Small intestine (tissue), 16 donors: ENCODE measurements around the gene MAN2A2. TPM values are rescaled to one million over a fixed set of nuclear protein-coding genes. Genes with fewer than 3 reads are reported as not detected.

Experiments used
- DNase-seq, 2 donors: peaks; one replicate each; pipeline versions ENCODE4 v3.0.0 to v3.0.0-alpha.2; 2013
- FAIRE-seq: peaks from 2 replicates; lab custom pipeline; 2012; peaks lifted over from hg19 to GRCh38; lab: Jason Lieb, UNC
- H3K27ac ChIP-seq, 3 donors: one replicate each; pipeline ENCODE4 v1.5.1; 2013; ENCODE audit warnings: low read length in 2 of 3, mild to moderate bottlenecking in 2 of 3, control low read depth in 1 of 3, inconsistent platforms in 1 of 3, low read depth in 1 of 3, moderate library complexity in 1 of 3
- H3K27me3 ChIP-seq, 3 donors: one replicate each; pipeline ENCODE4 v1.6.1; 2013; ENCODE audit warnings: low read length in 3 of 3, inconsistent platforms in 1 of 3; ENCODE audit not compliant: control insufficient read depth in 3 of 3, insufficient read depth in 3 of 3
- H3K36me3 ChIP-seq, 3 donors: one replicate each; pipeline ENCODE4 v1.6.1; 2013; ENCODE audit warnings: low read length in 3 of 3, inconsistent platforms in 1 of 3, low read depth in 1 of 3, mild to moderate bottlenecking in 1 of 3, moderate library complexity in 1 of 3; ENCODE audit not compliant: control insufficient read depth in 3 of 3, insufficient read depth in 2 of 3
- H3K4me1 ChIP-seq, 3 donors: one replicate each; pipeline ENCODE4 v1.6.1; 2013; ENCODE audit warnings: low read length in 2 of 3, inconsistent platforms in 1 of 3, low read depth in 1 of 3, mild to moderate bottlenecking in 1 of 3, moderate library complexity in 1 of 3; ENCODE audit not compliant: control insufficient read depth in 3 of 3, insufficient read depth in 2 of 3
- H3K4me3 ChIP-seq, 3 donors: one replicate each; pipeline ENCODE4 v1.5.1; 2013; ENCODE audit warnings: low read length in 3 of 3, control low read depth in 1 of 3, inconsistent platforms in 1 of 3, low read depth in 1 of 3, mild to moderate bottlenecking in 1 of 3, moderate library complexity in 1 of 3
- H3K9me3 ChIP-seq, 2 donors: one replicate each; pipeline ENCODE4 v1.6.1; 2013; ENCODE audit warnings: low read depth in 1 of 2, low read length in 1 of 2; ENCODE audit not compliant: control insufficient read depth in 2 of 2, insufficient read depth in 1 of 2
- WGBS, 3 donors: extraction: QIAGEN DNeasy Blood & Tissue Kit; methylation state at CpG; one replicate each; pipeline ENCODE4 v1.1.7; 2013; 5-methylcytosine and 5-hydroxymethylcytosine counted together
- long read RNA-seq, 10 donors: transcript quantifications; one replicate each; lab custom pipeline, GENCODE V29; 2026
- polyA plus RNA-seq, 4 donors: library from polyadenylated mRNA; stranded (reverse) in 3 of 4; unstranded in 1 of 4; fragments of 200-250 nt in 3 of 4; fragments of 120-200 nt in 1 of 4; gene quantifications; one replicate each; pipeline versions ENCODE4 v1.2.1 to v1.2.3, GENCODE V29; 2013
- donor health status: healthy with polysubstance abuse.
- donor health status: control.
- donor health status: control.
- donor health status: Bipolar disorder and iron deficiency.
- donor health status: healthy.

MAN2A2 gene
- 10 to 100 TPM; 15.1 to 35.1 (median 22.7) TPM for polyA plus RNA-seq
- long read RNA-seq, donor 1 = 0 reads
- long read RNA-seq, donor 2, full-length matches to known transcripts = 1 of 1 reads
- long read RNA-seq, donor 2, partial matches to known transcripts = 0 of 1 reads
- long read RNA-seq, donor 2, other reads (novel, unspliced or antisense) = 0 of 1 reads
- long read RNA-seq, donor 3, partial matches to known transcripts = 0 of 2 reads
- long read RNA-seq, donor 3, other reads (novel, unspliced or antisense) = 0 of 2 reads
- long read RNA-seq, donor 4 = 0 reads
- long read RNA-seq, donor 5, partial matches to known transcripts = 0 of 2 reads
- long read RNA-seq, donor 5, other reads (novel, unspliced or antisense) = 0 of 2 reads
- long read RNA-seq, donor 6 = 0 reads
- long read RNA-seq, donor 7, partial matches to known transcripts = 0 of 2 reads
- long read RNA-seq, donor 7, other reads (novel, unspliced or antisense) = 0 of 2 reads
- long read RNA-seq, donor 8 = 0 reads
- long read RNA-seq, donor 9, partial matches to known transcripts = 0 of 2 reads
- long read RNA-seq, donor 9, other reads (novel, unspliced or antisense) = 0 of 2 reads
- long read RNA-seq, donor 10, partial matches to known transcripts = 13 of 13 reads
- long read RNA-seq, donor 10, other reads (novel, unspliced or antisense) = 0 of 13 reads

DNA sequence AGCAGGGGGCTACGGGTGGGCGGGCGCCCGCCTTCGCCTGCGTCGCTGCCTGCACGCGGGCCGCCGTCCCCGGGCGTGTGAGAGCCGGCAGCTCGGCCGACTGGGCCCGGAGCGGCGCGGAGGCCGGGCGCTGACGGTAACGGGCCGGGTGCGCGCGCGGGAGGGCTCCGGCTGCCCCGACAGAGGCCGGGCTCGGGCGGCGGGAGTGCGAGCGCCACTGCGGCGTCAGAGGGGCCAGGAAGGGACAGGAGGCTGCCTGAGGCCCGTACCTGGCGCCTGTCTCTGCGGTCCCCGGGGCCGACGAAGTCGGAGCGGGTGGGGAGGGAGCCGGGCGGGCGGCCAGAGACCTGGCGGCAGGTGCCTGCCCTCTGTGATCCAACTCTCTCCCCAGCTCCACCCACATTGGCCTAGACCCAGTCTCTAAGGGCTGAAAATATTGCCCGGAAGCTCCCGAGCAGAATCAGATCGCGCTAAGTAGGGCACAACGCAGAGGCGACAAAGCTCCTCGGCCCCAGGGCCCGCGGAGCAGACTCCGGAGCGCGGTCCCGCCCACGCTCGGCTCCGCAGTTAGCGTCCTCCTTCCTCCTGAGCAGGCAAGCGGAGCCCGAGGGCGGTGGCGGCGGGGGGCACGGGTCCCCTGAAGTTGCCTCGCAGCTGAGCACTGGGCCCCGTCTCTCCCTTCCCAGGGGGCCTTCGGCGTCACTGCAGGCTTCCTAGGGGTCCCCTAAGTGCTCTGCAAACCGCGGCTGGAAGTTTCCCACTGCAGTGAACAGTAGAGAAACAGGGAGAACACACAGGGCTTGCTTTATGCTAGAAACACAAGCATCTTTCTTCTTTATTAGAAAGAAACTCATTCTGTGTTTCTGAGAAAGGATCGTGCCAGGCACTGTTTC, at the start of gene MAN2A2:
Gene MAN2A2 (plus strand): TSS at position 463 of the 893 bp plus-strand sequence. CDS start 906 bp downstream, outside the sequence.
- WGBS, 3 donors = 0 to 1% (median 0%) methylated on average over 24 to 81 of the region's 81 CpGs
- no peak for FAIRE-seq
- H3K4me3 ChIP-seq = peak within 1 kb of the TSS; percentile 66 to 81 (median 73)
- H3K27ac ChIP-seq = peak within 1 kb of the TSS; percentile 93 to 95 (median 94)
- peaks cover 3 to 35% (median 16%) of the 10 kb centered on the region in 3 donors for H3K36me3 ChIP-seq
- H3K4me1 ChIP-seq = peaks cover 0 to 13% (median 2%) of the 10 kb centered on the region in 3 donors
- H3K27me3 ChIP-seq = no peaks in the 10 kb centered on the region
- no peaks in the 10 kb centered on the region for H3K9me3 ChIP-seq
- peak; percentile 85 to 92 for DNase-seq

DNA sequence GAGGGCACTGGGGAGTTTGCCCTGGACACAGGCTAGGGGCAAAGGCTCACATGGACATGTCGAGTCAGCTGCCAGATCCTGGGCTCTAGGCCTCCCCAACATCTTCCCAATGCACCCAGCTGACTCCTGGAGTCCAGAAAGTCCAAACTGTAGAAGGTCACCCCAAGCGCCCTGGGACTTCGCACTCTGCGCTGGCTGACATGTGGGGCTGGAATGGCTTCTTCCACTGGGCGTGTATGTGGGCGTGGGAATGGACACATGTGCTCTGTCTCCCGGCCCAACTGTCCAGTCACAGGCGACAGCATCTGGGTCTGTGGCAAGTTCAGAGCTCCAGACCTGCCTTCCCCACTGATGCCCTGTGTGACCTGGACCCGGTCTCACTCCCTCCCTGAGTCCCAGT, 48.0 kb upstream of the MAN2A2 start:
- Histone ChIP-seq H3K4me3 (no peak overlapping the region), H3K27ac (no peak overlapping the region), H3K9me3 (no peaks in the 10 kb centered on the region), H3K27me3 (no peaks in the 10 kb centered on the region), H3K4me1 (peaks cover 0 to 5% (median 0%) of the 10 kb centered on the region in 3 donors), H3K36me3 (peaks cover 0 to 5% (median 0%) of the 10 kb centered on the region in 3 donors)
- no peak for FAIRE-seq
- DNase-seq = peak in 1 of 2 donors; percentile 65
- 53 to 81% (median 68%) methylated on average over 9 of the region's 9 CpGs for WGBS, 3 donors

DNA sequence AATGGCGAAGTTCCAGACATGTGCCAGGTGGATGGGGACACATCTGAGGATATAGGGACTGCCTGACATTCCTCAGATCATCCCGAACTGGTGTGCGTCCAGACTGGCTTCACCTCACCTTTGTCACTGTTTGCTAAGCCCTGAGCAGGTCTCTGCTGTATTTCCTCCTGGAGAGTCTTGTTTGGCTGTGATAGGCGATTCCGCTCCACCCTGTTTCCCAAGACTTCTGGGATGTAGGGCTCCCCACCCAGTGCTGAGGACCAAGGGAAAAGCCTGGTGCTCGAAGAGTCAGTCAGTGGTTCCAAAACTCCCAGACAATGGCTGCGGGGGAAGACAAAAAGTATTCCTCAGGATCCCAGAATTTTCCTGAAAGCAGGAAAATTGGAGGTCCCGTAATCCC, 45.8 kb upstream of the MAN2A2 start:
- peaks cover 0 to 5% (median 0%) of the 10 kb centered on the region in 3 donors for H3K4me1 ChIP-seq
- H3K4me3 ChIP-seq = no peak overlapping the region
- DNase-seq (no peak), FAIRE-seq (no peak)
- H3K27ac ChIP-seq = peak overlapping the region in 2 of 3 donors; percentile 17 to 57
- no peaks in the 10 kb centered on the region for H3K27me3 ChIP-seq
- peaks cover 0 to 3% (median 0%) of the 10 kb centered on the region in 3 donors for H3K36me3 ChIP-seq
- H3K9me3 ChIP-seq = no peaks in the 10 kb centered on the region
- WGBS, 3 donors = 65 to 85% (median 80%) methylated on average over 8 of the region's 8 CpGs

DNA sequence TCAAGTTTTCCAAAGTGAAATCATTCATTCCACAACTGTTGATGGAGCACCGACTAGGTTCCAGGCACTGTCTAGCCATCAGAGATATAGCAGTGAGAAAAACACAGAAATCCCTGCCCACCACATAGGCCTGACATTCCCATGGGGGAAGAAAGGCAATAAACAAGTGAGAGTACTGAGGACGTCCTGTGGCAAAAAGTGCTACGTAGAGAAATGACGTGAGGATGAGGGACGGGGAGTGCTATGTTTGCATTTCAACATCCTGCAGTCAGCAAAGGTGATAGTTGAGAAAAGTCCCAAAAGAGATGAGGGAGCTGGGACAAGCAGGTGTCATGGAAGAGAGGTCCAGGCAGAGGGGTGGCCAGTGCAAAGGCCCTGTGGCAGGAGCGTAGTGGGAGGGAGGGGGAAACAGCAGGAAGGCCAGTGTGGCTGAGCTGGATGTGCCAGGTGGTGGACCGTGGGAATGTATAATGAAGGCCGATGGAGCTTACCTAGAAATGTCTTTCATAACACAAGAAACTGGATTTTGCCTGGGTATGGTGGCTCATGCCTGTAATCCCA, 45.1 kb upstream of the MAN2A2 start:
- 84 to 89% (median 88%) methylated on average over 8 of the region's 8 CpGs for WGBS, 3 donors
- Histone ChIP-seq H3K27me3 (no peaks in the 10 kb centered on the region), H3K27ac (peak overlapping the region in 1 of 3 donors; percentile 57), H3K36me3 (no peaks in the 10 kb centered on the region), H3K4me1 (peaks cover 0 to 5% (median 0%) of the 10 kb centered on the region in 3 donors), H3K9me3 (no peaks in the 10 kb centered on the region), H3K4me3 (no peak overlapping the region)
- no peak for DNase-seq
- FAIRE-seq = no peak

DNA sequence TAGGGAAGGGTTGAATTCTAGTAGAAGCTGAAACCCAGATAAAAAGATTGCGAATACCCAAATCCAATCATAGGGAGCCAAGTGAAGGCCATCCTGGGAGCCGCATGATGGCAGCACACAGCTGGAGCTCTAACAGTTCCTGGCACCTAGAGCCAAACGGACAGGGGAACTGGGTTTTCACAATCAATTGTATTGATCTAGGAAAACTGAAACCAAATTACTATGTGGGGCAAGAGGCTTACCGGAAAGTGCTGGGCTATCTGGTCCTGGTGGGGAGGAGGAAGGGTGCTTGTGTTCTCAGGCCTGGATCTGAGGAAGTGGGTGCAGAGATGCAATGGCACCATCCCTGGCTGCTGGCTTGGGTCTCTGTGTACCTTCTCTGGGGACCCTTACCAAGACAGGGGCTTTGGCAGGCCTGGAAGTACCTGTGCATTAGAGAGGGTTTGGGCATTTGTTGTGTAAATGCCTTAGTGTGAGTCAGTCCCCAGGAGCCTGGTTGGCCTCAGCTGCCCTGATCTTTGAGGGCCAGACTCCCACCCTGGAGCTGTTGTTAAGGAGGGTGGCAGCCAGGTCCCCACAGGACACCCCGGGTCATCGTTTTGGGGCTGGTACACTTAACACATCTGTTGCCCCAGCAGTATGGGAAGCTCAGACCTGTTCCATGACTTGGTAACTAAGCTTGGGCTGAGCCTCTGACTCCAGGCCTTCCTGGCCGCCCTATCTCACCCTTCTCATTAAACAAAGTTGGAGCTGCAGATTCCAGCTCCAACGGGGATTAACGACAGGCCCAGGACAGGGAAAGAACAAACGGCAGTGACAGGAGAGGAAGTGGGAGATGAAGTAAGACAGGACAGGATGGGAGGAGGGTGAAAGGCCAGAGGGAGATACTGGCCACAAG, 43.6 kb upstream of the MAN2A2 start:
- no peaks in the 10 kb centered on the region for H3K9me3 ChIP-seq
- FAIRE-seq = no peak
- 50 to 59% (median 51%) methylated on average over 10 of the region's 10 CpGs for WGBS, 3 donors
- no peaks in the 10 kb centered on the region for H3K36me3 ChIP-seq
- no peak overlapping the region for H3K4me3 ChIP-seq
- no peak overlapping the region for H3K27ac ChIP-seq
- H3K27me3 ChIP-seq = no peaks in the 10 kb centered on the region
- peaks cover 0 to 5% (median 0%) of the 10 kb centered on the region in 3 donors for H3K4me1 ChIP-seq
- no peak for DNase-seq

DNA sequence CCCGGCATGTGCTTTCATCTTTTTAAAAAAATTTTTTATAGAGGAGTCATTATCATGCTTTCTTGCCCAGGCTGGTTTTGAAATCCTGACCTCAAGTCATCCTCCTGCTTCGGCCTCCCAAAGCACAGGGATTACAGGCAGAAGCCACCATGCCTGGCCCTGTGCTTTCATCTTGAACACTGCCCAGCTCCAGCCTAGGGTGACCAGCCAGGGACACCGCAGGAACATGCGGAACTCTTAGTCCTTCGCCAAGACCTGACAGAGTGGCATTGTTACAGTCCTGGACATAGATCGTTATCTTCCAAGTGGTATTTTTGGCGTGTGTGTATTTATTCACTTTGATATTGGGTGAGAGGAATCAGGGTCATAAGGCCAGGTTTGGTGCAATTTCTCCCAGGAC, 42.7 kb upstream of the MAN2A2 start:
- DNase-seq (no peak), FAIRE-seq (no peak)
- Histone ChIP-seq H3K27ac (no peak overlapping the region), H3K4me3 (no peak overlapping the region), H3K27me3 (no peaks in the 10 kb centered on the region), H3K4me1 (peaks cover 0 to 5% (median 0%) of the 10 kb centered on the region in 3 donors), H3K9me3 (no peaks in the 10 kb centered on the region), H3K36me3 (no peaks in the 10 kb centered on the region)
- WGBS, 3 donors = 83 to 88% (median 84%) methylated on average over 7 of the region's 7 CpGs

DNA sequence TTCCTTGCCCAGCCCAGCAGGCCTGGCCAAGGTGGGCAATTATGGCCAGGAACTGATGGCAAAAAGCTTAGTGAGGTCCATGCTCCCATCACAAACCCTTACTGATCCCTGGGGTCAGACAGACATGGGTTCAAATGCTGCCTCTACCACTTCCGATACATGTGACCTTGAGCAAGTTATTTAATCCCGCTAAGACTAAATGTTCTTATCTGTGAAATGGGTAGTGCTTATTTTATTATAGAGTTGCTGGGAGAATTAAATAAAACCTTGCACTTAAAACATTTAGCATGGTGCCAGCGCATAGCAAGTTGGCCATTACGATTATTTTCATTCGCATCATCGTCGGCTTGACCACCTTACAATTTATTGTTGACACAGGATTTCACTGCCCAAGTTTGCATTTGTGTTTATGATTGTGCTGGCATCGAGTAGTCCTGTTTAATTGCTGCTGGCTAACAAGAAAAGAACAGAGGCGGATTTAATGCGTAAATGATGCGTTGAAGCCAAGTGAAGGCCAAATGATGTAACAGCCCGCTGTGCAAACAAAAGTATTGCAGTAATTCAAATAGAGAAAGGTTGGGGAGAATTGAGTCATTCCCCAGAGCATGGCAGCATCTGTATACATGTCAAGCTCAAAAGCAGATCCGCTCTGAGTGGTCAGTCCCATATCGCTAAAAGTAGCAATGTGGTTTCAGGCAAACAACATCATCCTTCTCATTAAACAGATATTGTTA, 42.0 kb upstream of the MAN2A2 start:
- Histone ChIP-seq H3K27ac (no peak overlapping the region), H3K27me3 (no peaks in the 10 kb centered on the region), H3K4me1 (peaks cover 0 to 5% (median 0%) of the 10 kb centered on the region in 3 donors), H3K4me3 (no peak overlapping the region), H3K36me3 (no peaks in the 10 kb centered on the region), H3K9me3 (no peaks in the 10 kb centered on the region)
- FAIRE-seq = no peak
- 87 to 89% (median 88%) methylated on average over 14 of the region's 14 CpGs for WGBS, 3 donors
- DNase-seq = no peak
